ENCODE measurements around the gene PDE6B.
"Not testable (repeated sequence)": the region's sequence is repeated elsewhere in the genome, so short reads cannot be mapped to it uniquely, and the experiment has no call there.

PDE6B gene

DNA sequence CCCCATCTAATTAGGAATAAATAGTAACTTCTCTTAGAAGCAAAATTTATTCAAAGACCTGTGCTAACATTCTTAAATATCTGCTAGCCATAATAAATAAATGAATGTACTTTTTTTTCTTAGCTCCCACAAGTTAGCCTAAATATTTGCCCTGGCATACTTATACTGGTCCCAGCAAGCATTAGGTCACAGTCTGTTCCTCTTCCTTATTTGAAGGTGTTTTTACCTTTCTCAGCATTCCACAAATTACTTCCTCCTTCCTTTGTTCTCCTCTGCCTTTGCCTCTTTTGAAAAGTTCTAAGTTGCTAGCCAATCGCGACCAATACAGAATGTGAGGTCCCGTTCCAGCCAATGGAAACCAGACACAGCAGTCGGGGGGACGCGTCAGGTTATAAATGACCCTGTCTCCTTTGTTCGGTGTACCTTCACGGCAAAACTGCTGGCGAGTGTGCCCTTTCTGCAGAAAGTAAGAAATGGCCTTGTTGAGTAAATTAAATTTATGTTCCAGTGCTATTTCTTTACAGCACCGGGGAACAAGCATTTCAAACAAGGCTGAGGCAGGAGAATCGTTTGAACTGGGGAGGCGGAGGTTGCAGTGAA lies 69.1 kb downstream of the PDE6B start:
- not testable (repeated sequence) for H3K36me3 ChIP-seq (ENCODE audit: control insufficient read depth in 1 of 2, insufficient read depth in 2 of 2, low read length in 2 of 2); H3K4me3 ChIP-seq (ENCODE audit: low read depth in 1 of 2, low read length in 2 of 2); H3K27me3 ChIP-seq (ENCODE audit: control insufficient read depth in 1 of 2, insufficient read depth in 2 of 2, low read length in 2 of 2); H3K27ac ChIP-seq (ENCODE audit: low read depth, low read length); H3K9ac ChIP-seq (ENCODE audit: low read depth in 1 of 2, low read length in 2 of 2); H3K4me1 ChIP-seq (ENCODE audit: control insufficient read depth in 1 of 2, insufficient read depth in 2 of 2, low read length in 2 of 2); H3K9me3 ChIP-seq (ENCODE audit: control insufficient read depth in 1 of 2, low read length in 2 of 2)

DNA sequence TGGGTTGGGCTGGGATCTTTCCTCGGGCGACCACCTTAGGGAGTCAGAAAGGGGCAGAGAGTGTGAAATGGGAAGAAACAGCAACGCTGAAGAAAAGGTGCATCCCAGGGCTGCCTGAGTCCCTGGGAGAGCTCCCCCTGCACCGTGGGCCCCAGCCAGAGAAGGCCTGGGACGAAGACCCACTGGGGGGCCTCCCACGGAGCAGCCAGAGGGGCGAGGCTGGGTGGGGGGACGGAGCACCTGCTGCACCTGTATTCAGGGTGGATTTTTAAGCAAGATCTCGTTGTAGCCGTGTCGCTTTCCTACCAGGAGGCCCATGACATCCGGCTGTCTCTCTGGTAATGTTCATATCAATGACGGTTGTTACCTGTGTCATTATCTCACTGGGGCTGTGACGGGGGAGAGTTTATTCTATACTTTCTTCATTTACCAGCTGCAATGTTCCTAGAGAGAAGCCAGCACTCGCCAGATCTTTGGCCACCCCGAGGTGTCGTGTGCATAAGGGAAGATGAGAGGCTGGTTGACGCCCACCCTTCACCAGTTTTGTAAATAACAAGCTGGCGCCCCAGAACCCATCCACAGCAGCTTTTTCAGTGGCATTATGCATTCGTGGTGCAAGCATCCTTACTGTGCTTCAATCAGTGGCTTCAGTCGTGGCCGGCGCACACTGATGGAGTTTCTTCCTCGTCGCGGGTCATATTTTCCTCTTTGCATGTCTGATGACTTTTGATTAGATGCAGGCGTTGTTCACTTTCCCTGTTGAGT lies 74.6 kb downstream of the PDE6B start:
- H3K9ac ChIP-seq (ENCODE audit: low read depth in 1 of 2, low read length in 2 of 2), result no peak overlapping the region
- H3K36me3 ChIP-seq (ENCODE audit: control insufficient read depth in 1 of 2, insufficient read depth in 2 of 2, low read length in 2 of 2), result no peaks in the 10 kb centered on the region
- peak overlapping the region in 1 of 2 donors; percentile 23 for H3K4me3 ChIP-seq (ENCODE audit: low read depth in 1 of 2, low read length in 2 of 2)
- no peak overlapping the region for H3K27ac ChIP-seq (ENCODE audit: low read depth, low read length)
- peaks cover 2 to 18% of the 10 kb centered on the region in 2 donors for H3K4me1 ChIP-seq (ENCODE audit: control insufficient read depth in 1 of 2, insufficient read depth in 2 of 2, low read length in 2 of 2)
- no peaks in the 10 kb centered on the region for H3K27me3 ChIP-seq (ENCODE audit: control insufficient read depth in 1 of 2, insufficient read depth in 2 of 2, low read length in 2 of 2)
- H3K9me3 ChIP-seq (ENCODE audit: control insufficient read depth in 1 of 2, low read length in 2 of 2), result no peaks in the 10 kb centered on the region

DNA sequence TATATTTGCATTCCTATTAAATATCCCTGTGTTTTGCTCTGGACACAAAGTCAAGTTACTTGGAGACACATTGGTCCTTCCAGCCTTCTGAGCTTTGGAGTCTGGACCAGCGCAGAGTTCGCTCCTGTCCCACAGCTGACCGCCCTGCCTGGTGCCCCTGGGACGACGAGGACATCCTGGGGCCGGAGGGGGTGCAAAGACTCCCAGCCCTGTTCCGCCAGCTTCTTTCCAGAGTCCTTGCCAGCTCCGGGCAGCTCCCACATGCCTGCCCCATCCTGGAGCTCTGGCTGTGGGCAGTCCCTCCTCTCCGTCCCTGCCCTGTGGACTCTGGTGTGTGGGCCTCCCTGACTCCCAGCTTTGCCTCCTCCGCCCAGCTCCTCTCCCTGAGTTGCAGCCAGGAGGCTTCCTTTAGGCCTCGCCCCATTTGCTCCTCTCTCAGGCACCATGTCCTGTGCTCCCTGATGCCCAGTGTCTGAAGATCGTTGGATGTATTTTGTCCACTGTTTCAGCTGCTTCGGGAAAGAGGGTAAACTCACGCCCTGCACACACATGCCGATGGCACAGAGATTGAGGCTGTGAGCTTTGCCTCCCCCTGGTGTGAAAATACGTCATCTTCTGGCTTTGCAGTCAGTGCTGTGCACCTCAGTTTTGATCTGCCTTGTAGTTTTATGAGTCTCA lies 75.4 kb downstream of the PDE6B start:
- Histone ChIP-seq H3K9me3 (ENCODE audit: control insufficient read depth in 1 of 2, low read length in 2 of 2) (no peaks in the 10 kb centered on the region), H3K4me1 (ENCODE audit: control insufficient read depth in 1 of 2, insufficient read depth in 2 of 2, low read length in 2 of 2) (peaks cover 6 to 21% of the 10 kb centered on the region in 2 donors), H3K27ac (ENCODE audit: low read depth, low read length) (no peak overlapping the region), H3K9ac (ENCODE audit: low read depth in 1 of 2, low read length in 2 of 2) (no peak overlapping the region), H3K27me3 (ENCODE audit: control insufficient read depth in 1 of 2, insufficient read depth in 2 of 2, low read length in 2 of 2) (no peaks in the 10 kb centered on the region), H3K4me3 (ENCODE audit: low read depth in 1 of 2, low read length in 2 of 2) (no peak overlapping the region), H3K36me3 (ENCODE audit: control insufficient read depth in 1 of 2, insufficient read depth in 2 of 2, low read length in 2 of 2) (no peaks in the 10 kb centered on the region)

DNA sequence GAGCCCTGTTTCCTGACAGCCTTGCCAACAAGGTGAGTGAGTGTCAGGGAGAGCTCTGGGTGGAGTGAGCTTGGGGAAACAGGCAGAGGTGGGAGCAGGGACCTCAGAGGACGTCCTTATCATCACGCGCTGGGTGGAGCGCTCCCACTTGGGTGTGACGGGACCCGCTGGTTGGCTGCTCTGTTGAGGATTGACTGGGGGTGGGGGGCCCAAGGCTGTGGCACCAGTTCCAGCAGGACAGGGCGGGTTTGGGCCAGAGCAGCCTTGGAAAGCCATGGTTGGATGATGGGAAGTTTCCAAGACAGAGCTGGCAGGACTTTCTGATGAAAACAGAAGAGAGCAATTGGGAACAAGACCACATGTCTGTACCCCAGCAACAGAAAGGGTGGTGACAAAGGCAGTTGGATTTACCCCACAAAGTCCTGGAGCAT lies 77.3 kb downstream of the PDE6B start:
- H3K27me3 ChIP-seq (ENCODE audit: control insufficient read depth in 1 of 2, insufficient read depth in 2 of 2, low read length in 2 of 2), result no peaks in the 10 kb centered on the region
- H3K36me3 ChIP-seq (ENCODE audit: control insufficient read depth in 1 of 2, insufficient read depth in 2 of 2, low read length in 2 of 2), result no peaks in the 10 kb centered on the region

DNA sequence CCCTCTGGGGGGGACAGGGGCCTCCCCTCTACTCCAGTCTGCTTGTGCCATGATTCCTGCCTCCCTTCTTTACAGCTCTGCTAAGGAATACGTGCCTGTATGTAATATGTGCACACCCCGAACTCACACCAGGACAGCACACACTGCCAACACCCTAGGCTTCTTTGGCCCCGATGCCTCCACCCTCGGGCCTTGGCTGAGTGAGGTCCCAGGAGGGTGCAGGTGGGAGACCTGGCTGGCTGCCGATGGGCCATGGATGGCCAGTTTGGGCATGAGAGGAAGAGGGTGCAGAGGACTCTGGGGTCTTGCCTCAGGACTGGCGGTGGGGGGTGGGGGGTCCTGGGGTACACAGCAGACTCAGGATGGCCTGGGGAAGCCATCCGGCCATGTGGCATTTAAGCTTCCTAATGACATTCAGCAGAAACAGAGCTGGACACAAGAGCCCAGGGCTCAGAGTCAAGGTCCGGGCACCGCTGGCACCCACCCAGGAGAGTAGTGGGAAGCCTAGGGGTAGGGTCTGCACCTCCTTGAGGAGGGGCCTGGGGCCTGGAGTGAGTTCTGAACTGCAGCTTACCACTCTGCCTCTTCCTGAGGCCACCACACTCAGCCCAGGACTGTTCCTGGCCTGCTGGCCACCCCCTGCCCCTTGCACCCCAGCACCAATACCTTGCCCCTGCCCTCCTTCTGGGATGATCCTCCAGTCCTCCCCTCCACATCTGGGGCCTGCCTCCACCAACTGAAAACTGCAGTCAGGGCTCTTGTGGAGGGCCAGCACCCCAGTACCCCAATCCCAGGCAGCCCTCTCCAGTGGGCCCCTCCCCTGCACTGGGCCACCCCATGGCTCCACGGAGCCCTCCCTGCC lies 78.2 kb downstream of the PDE6B start:
- Histone ChIP-seq H3K27me3 (ENCODE audit: control insufficient read depth in 1 of 2, insufficient read depth in 2 of 2, low read length in 2 of 2) (no peaks in the 10 kb centered on the region), H3K4me1 (ENCODE audit: control insufficient read depth in 1 of 2, insufficient read depth in 2 of 2, low read length in 2 of 2) (peaks cover 12 to 35% of the 10 kb centered on the region in 2 donors), H3K9me3 (ENCODE audit: control insufficient read depth in 1 of 2, low read length in 2 of 2) (no peaks in the 10 kb centered on the region), H3K9ac (ENCODE audit: low read depth in 1 of 2, low read length in 2 of 2) (no peak overlapping the region), H3K36me3 (ENCODE audit: control insufficient read depth in 1 of 2, insufficient read depth in 2 of 2, low read length in 2 of 2) (no peaks in the 10 kb centered on the region), H3K4me3 (ENCODE audit: low read depth in 1 of 2, low read length in 2 of 2) (no peak overlapping the region), H3K27ac (ENCODE audit: low read depth, low read length) (no peak overlapping the region)

More for the DNA sequence above, 77.3 kb downstream of the PDE6B start:
- Histone ChIP-seq H3K9ac (ENCODE audit: low read depth in 1 of 2, low read length in 2 of 2) (no peak overlapping the region), H3K4me3 (ENCODE audit: low read depth in 1 of 2, low read length in 2 of 2) (no peak overlapping the region), H3K4me1 (ENCODE audit: control insufficient read depth in 1 of 2, insufficient read depth in 2 of 2, low read length in 2 of 2) (peaks cover 6 to 29% of the 10 kb centered on the region in 2 donors), H3K9me3 (ENCODE audit: control insufficient read depth in 1 of 2, low read length in 2 of 2) (no peaks in the 10 kb centered on the region), H3K27ac (ENCODE audit: low read depth, low read length) (no peak overlapping the region)

DNA sequence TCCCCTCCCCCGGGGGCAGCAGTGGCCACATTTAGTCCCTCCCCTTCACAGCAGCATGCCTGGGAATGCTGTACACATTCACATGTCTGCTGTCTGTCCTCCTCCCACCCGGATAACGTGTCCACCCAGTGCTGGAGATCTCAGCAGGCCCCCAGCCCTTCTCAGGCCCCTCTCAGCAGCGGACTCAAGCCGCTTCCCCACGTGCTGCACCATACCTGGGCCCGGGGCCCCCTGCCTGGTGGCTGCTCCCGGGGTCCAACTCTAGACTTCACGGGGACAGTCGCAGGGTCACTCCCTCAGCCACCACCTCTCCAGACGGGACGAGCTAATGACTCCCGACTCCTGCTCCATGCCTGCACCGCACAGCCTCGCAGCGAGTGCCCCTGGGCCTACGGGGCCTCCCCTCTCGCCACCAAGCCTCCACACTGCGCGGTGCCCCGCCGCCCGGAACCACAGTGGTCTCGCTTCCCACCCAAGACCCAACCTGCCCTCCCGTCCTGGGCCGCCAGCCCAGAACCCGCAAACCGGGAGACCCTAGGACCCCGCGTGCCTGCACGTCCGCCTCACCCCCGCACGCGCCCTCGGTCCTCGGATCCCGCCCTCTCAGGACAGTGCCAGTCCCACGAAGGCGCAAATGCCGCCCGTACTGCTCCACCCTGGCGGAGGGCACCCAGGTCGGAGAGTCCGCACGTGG lies 79.0 kb downstream of the PDE6B start:
- Histone ChIP-seq H3K9me3 (ENCODE audit: control insufficient read depth in 1 of 2, low read length in 2 of 2) (no peaks in the 10 kb centered on the region), H3K9ac (ENCODE audit: low read depth in 1 of 2, low read length in 2 of 2) (no peak overlapping the region), H3K27me3 (ENCODE audit: control insufficient read depth in 1 of 2, insufficient read depth in 2 of 2, low read length in 2 of 2) (no peaks in the 10 kb centered on the region), H3K4me1 (ENCODE audit: control insufficient read depth in 1 of 2, insufficient read depth in 2 of 2, low read length in 2 of 2) (peaks cover 12 to 35% of the 10 kb centered on the region in 2 donors), H3K27ac (ENCODE audit: low read depth, low read length) (no peak overlapping the region), H3K4me3 (ENCODE audit: low read depth in 1 of 2, low read length in 2 of 2) (no peak overlapping the region), H3K36me3 (ENCODE audit: control insufficient read depth in 1 of 2, insufficient read depth in 2 of 2, low read length in 2 of 2) (no peaks in the 10 kb centered on the region)

DNA sequence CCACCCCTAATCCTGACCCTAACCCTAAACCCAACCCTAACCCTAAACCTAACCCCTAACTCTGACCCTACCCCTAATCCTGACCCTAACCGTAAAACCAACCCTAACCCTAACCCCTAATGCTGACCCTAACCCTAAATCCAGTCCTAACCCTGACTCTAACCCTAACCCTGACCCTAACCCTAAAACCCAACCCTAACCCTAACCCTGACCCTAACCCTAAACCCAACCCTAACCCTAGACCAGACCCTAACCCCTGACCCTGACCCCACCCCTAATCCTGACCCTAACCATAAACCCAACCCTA lies 79.6 kb downstream of the PDE6B start:
- H3K27ac ChIP-seq (ENCODE audit: low read depth, low read length), result no peak overlapping the region
- peak overlapping the region; percentile 63 to 68 for H3K4me3 ChIP-seq (ENCODE audit: low read depth in 1 of 2, low read length in 2 of 2)
- no peaks in the 10 kb centered on the region for H3K27me3 ChIP-seq (ENCODE audit: control insufficient read depth in 1 of 2, insufficient read depth in 2 of 2, low read length in 2 of 2)

DNA sequence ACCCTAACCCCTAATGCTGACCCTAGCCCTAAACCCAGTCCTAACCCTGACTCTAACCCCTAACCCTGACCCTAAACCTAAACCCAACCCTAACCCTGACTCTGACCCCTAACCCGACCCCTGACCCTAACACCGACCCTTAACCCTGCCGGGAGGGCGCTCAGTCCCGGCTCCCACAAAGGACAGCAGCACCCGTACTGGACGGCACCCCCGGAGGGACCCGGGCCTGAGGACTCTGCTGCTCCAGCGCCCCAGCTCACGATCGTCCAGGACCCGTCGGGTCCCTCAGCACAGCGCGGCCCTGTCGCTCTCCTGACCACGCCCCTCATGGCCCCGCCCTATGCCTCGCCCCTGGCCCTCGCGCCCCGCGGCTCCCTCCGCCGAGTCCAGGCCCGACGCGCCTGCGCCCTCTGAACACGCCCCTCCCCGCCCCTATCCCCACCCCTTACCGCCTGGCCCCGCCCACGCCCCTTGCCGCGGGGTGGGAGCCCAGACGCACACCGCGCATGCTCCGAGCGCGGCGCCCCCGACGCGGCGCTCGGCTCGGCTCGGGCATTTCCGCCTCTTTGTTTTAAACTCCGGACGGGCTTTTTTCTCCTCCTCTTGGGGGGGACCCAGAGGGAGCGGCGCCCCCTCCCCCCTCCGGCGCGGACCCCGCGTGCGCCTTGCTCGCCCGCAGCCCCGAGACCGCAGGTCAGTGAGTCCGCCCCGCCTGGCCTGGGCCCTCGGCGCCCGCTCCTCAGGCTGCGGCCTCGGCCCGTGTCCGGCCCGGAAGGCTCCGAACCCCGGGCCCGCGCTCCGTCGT lies 80.1 kb downstream of the PDE6B start, which contains the start of gene PCGF3:
PCGF3 (plus strand) TSS at position 555 of the 805 bp plus-strand sequence. CDS start 27,849 bp downstream, outside the sequence.
- H3K36me3 ChIP-seq (ENCODE audit: control insufficient read depth in 1 of 2, insufficient read depth in 2 of 2, low read length in 2 of 2), result peaks cover 3 to 6% of the 10 kb centered on the region in 2 donors
- H3K9ac ChIP-seq (ENCODE audit: low read depth in 1 of 2, low read length in 2 of 2), result peak within 1 kb of the TSS; percentile 88 to 97
- H3K9me3 ChIP-seq (ENCODE audit: control insufficient read depth in 1 of 2, low read length in 2 of 2), result no peaks in the 10 kb centered on the region
- H3K4me3 ChIP-seq (ENCODE audit: low read depth in 1 of 2, low read length in 2 of 2), result peak within 1 kb of the TSS; percentile 79 to 81
- H3K4me1 ChIP-seq (ENCODE audit: control insufficient read depth in 1 of 2, insufficient read depth in 2 of 2, low read length in 2 of 2), result peaks cover 12 to 26% of the 10 kb centered on the region in 2 donors
- H3K27me3 ChIP-seq (ENCODE audit: control insufficient read depth in 1 of 2, insufficient read depth in 2 of 2, low read length in 2 of 2), result no peaks in the 10 kb centered on the region
- peak within 1 kb of the TSS; percentile 50 for H3K27ac ChIP-seq (ENCODE audit: low read depth, low read length)

More for the DNA sequence above, 79.6 kb downstream of the PDE6B start:
- no peaks in the 10 kb centered on the region for H3K9me3 ChIP-seq (ENCODE audit: control insufficient read depth in 1 of 2, low read length in 2 of 2)
- peaks cover 0 to under 1% of the 10 kb centered on the region in 2 donors for H3K36me3 ChIP-seq (ENCODE audit: control insufficient read depth in 1 of 2, insufficient read depth in 2 of 2, low read length in 2 of 2)
- peaks cover 12 to 29% of the 10 kb centered on the region in 2 donors for H3K4me1 ChIP-seq (ENCODE audit: control insufficient read depth in 1 of 2, insufficient read depth in 2 of 2, low read length in 2 of 2)
- peak overlapping the region; percentile 71 to 79 for H3K9ac ChIP-seq (ENCODE audit: low read depth in 1 of 2, low read length in 2 of 2)

Data from duodenal mucosa (tissue), 2 donors.